H4 (cell line): ENCODE data around the gene ENO1. TPM values are rescaled to one million over a fixed set of nuclear protein-coding genes. Genes with fewer than 3 reads are reported as not detected.

ENCODE experiments used
- DNase-seq: peaks from one replicate; pipeline ENCODE4 v3.0.0-alpha.2; 2015; ENCODE audit warnings: low spot score
- total RNA-seq: library from RNA; depleted of rRNA; stranded (reverse); fragments of >200 nt; shearing (Covaris generic); gene quantifications from 2 replicates; pipeline ENCODE4 v1.2.3, GENCODE V29; 2014

ENO1 gene
- total RNA-seq, 1 experiment from 2014 or later, result 3,019 TPM

- no peak for DNase-seq
Observed at GRCh38 chr1:8870616-8871538, 7.6 kb downstream of the ENO1 start.

GRCh38 chr1:8870103-8870502 lies 8.4 kb downstream of the ENO1 start:
- DNase-seq, result no peak

DNA sequence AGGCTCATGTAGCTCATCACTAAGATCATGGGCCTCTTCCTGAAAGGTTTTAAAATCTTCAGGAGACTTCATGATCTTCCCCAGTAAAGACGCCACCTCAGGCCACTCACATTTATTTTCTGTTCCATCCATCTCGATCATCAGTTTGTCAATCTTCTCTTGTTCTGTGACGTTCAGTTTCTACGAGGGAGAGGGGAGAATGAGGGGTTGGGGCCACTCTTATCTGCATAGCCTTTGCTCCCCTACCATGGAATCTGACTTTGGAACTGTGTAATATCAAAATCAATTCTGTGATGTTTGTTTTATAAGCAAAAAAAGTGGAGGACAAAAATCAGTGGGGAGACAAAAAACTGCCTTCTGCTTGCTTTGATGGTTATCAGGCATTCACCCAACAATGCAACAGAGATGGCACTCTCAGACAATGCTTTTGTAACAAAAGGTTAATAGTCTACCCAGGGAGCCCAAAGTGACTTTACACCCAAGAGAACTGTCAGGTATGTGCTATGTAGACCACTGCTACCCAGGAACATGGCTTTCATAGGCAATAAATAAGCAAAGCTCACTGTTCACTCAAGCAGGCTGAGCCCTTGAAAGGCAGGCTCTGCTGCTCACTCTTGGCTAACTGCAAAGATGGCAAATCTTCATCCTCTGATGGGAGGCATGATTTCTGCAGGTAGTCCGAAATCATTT lies 10.5 kb downstream of the ENO1 start:
- no peak for DNase-seq

DNA sequence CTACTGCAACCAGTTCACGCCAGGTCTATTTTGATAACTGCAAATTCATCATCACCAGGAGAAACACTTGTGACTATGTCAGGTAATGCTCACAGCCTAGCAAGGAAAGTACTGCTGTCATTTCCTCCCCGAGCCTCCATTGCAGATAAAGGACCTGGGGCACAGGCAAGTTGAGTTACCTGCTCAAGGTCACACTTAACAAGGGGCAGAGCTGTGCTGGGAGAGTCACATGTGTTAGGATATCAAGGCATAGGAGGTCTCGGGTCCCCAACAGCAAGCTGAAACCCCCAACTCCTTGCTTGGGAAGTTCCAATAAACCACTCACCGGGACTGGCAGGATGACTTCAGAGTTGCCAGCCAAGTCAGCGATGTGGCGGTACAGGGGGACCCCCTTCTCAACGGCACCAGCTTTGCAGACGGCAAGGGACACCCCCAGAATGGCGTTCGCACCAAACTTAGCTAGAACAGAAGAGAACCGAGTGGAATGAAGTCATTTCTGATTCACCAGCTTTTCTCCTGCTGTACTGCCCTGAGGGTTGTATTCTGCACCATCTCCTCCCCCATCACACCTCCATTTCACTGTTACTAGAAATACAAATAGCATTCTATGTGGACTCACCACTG lies 11.6 kb downstream of the ENO1 start:
- no peak for DNase-seq

GRCh38 chr1:8866173-8866791 lies 12.2 kb downstream of the ENO1 start:
- DNase-seq, result no peak

GRCh38 chr1:8864713-8865344 lies 13.7 kb downstream of the ENO1 start:
- no peak for DNase-seq

DNA sequence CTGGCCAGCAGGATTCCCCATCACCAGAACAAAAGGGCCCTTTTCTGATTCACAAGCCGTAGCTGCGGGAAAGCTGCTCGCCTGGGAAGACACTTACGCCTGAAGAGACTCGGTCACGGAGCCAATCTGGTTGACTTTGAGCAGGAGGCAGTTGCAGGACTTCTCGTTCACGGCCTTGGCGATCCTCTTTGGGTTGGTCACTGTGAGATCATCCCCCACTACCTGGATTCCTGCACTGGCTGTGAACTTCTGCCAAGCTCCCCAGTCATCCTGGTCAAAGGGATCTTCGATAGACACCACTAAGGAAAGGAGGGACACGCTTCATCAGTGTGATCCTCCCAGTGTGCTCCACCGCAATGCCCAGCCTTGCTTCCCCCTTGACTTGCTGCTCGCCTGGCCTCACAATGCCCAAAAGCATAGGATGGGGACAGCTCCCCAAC lies 14.7 kb downstream of the ENO1 start:
- DNase-seq, result no peak

GRCh38 chr1:8863138-8863537 lies 15.3 kb downstream of the ENO1 start:
- DNase-seq, result no peak

DNA sequence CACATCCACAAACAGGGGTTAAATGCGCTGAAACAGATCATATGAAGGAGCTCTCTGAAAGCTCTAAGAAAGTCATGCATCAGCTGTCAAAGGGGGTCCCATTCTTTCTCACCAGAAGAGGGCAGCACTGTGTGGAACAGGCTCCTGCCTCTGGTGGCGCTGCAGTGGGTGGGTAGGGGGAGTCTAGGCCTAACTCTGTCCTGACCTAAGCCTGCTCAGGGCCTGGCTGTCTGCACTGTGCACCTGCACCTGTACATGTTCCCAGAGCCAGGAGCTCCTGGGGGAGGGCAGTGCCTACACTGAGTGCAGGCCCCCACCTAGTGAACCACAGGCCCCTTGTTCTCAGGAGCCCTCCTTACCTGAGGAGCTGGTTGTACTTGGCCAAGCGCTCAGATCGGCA lies 16.0 kb downstream of the ENO1 start:
- DNase-seq, result no peak

DNA sequence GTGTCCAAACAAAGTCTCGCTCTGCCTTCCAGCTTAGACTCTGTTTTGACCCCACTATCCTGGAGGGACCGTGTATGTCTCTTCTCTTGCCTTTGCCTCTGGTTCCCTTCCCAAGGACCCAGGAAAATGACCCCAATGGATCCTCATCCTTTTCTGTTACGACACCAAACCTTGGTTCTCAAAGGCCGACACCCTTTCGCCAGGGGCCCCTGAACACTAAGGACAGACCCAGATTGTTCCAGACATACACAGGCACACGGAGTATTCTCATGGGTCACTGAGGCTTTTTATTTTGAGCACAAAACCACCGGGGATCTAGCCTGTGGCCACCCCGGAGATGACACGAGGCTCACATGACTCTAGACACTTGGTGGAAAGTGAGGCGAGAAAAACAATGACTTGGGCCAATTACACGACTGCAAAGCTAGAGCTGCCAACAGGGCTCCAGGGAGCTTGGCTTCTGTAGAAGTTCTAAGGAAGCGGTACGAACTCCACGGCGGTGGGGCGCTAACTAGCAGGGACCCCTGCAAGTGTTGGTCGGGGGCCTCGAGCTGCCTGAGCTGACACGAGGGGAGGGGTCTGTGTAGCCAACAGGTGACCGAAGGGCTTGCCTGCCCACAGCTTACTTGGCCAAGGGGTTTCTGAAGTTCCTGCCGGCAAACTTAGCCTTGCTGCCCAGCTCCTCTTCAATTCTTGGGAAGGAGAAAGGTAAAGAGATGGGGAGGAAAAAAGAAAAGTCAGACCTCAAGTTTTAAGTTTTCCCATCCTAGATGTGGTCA lies 17.6 kb downstream of the ENO1 start:
- no peak for DNase-seq

DNA sequence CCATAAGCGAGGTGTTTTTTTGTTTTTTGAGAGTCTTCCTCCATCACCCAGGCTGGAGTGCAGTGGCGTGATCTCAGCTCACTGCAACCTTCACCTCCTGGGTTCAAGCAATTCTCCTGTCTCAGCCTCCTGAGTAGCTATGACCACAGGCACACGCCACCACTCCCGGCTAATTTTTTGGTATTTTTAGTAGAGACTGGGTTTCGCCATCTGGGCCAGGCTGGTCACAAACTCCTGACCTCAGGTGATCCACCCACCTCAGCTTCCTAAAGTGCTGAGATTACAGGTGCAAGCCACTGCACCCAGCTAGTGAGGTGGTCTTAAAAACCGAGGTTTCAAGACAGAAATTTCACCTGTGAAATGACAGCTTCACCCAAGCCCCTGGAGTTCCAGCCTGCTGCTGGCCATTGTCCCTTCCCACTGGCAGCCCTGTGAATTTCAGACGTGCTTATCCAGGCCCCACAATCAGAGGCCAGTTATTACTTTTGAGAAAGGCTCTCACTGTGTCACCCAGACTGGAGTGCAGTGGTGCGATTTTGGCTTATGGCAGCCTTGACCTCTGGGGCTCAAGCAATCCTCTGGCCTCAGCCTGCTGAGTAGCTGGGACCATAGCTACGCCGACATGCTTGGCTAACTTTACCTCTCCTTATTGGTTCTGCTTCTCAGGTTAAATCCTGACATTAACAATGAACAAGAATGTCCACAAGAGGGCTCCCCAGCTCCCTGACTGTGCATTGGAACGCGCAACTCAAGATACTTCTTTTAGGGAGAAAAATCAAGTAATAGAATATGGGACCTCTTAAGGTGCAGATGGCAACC lies 19.4 kb downstream of the ENO1 start:
- peak; percentile 60 for DNase-seq

DNA sequence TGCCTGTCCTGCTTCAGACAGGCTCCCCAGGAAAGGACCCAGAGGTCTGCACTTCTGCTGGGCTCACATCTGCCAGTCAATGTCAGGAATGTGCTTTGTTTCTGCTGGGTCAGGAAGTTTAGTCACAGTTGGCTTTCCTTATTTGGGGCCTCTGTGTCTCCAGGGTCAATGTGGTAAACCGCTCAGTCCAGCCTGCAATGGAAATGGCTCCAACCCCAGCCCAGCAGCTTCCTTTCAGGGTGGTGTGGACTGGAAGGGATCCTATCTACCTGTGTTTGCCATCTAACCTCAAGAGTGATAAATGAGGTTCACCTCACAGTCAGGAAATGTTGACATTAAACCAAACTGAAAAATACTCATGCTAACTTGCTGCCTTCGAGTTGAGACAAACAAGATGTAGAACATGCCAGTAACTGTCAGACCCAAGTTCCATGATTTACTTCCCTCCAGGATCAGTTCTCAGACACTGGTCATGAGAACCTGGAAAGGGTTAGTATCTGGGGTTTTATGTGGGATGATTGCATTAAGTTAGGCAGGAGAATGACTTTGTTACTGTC lies 20.3 kb downstream of the ENO1 start:
- DNase-seq, result peak; percentile 80

DNA sequence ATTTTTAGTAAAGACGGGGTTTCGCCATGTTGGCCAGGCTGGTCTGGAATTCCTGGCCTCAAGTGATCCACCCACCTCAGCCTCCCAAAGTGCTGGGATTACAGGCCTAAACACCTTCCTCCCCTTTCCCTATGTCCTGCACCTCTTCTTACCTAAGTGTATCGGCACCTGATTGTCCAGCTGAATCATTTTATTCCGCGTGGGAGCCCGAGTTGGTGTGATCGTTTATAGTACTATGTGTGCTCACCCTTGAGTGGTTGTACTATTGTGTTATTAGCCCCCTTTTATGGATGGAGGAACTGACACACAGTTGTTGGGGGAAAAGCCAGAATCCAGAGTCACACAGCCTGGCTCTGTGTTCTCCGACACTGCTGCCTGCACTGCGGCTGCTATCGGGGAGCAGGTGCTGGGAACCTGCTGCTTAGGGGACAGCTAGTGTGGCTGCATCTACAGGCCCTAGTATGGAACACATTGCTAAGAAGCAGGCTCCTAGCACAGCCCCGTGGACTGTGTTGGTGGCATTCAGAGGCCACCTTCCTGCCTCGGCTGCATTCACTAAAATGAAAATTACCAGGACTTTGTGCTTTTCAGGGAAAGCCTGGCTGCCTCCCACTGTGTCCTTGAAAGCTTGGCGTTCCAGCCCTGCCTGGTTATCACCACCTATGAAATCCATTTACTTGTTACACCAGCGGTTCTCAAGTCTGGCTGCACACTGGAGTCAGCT lies 21.6 kb downstream of the ENO1 start:
- DNase-seq, result no peak

- no peak for DNase-seq
Observed at GRCh38 chr1:8854240-8854639, 24.2 kb downstream of the ENO1 start.

- no peak for DNase-seq
Observed at GRCh38 chr1:8851060-8851459, 27.4 kb downstream of the ENO1 start.

- DNase-seq, result peak; percentile 93
Observed at GRCh38 chr1:8848663-8849386, 29.7 kb downstream of the ENO1 start.

DNA sequence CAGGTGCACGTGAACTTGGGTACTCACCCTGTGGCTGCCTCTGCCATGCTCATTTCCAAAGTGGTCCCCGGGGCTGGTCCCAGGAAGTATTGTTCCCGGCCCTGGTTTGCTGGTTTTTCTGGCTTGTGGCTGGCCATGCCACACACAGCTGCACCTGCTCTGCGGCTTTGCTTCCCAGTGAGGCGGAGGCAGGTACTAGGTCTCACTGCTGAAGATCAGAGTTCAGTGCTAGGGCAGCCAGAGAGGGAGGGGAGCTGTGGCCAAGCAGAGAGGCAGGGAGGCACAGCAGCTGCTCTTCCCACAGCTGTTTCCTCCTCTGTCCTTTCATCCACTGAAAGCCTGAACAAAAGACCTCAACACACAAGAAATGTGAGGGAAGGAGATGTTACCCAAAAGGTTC lies 30.5 kb downstream of the ENO1 start:
- DNase-seq, result no peak

DNA sequence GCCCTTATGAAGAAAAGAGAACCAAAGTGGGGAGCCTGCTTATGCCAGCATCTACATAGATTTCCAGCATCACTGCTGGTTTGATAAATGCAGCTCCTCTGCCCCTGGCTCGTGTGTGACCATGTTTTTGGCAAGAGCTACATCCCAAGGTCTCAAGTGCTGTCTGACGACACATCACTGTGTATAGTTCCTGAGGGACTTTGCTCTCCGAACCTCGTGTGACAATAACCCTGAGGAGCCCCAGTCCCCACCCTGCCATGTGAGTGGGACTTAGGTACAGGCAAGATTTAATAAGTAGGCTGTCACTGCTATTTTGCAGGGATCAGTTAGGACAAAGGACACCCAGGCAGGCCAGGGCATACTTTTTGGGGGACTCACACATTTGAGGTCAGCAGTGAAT lies 32.2 kb downstream of the ENO1 start:
- no peak for DNase-seq
